HCT116 (cell line): Measurements from ENCODE around the gene EARS2.

Source experiments
- JUND ChIP-seq: IDR thresholded peaks from 2 replicates; pipeline ENCODE4 v1.6.1; 2012
- MAX ChIP-seq: IDR thresholded peaks from 2 replicates; pipeline ENCODE4 v1.6.1; 2012
- POLR2A ChIP-seq: IDR thresholded peaks from 2 replicates; pipeline ENCODE4 v1.7.0; 2011; ENCODE audit warnings: borderline replicate concordance; ENCODE audit not compliant: insufficient read depth, insufficient read length; ENCODE audit errors: extremely low read depth
- SP1 ChIP-seq: IDR thresholded peaks from 2 replicates; pipeline ENCODE4 v1.6.1; 2012; ENCODE audit warnings: low read depth

- no peak for TF ChIP-seq MAX
- TF ChIP-seq SP1 = no peak
- TF ChIP-seq JUND = no peak
- no peak for TF ChIP-seq POLR2A
Observed at GRCh38 chr16:23573817-23574216, 16.7 kb upstream of the EARS2 start.
